Trophoblast cell (in vitro differentiated cells and primary cell): ENCODE measurements around the gene CPB2.

Source experiments
- DNase-seq, 2 donors: peaks; one replicate each; pipeline ENCODE4 v3.0.0-alpha.2; 2016
- H2AFZ ChIP-seq: 2 replicates; pipeline ENCODE4 v1.6.1; 2013; ENCODE audit warnings: low read length, moderate library complexity, mild to moderate bottlenecking; ENCODE audit not compliant: insufficient read depth, poor library complexity
- H2AK5ac ChIP-seq: 2 replicates; pipeline ENCODE4 v1.6.1; 2013; ENCODE audit warnings: mild to moderate bottlenecking, low read length
- H2BK120ac ChIP-seq: 2 replicates; pipeline ENCODE4 v1.6.1; 2013; ENCODE audit warnings: low read length, mild to moderate bottlenecking, moderate library complexity; ENCODE audit not compliant: insufficient read depth, poor library complexity
- H2BK12ac ChIP-seq: 2 replicates; pipeline ENCODE4 v1.6.1; 2013; ENCODE audit warnings: mild to moderate bottlenecking, low read length, moderate library complexity
- H2BK5ac ChIP-seq: 2 replicates; pipeline ENCODE4 v1.6.1; 2013; ENCODE audit warnings: low read length, low read depth, moderate library complexity, mild to moderate bottlenecking; ENCODE audit not compliant: poor library complexity
- H3K14ac ChIP-seq: 2 replicates; pipeline ENCODE4 v1.6.1; 2013; ENCODE audit warnings: mild to moderate bottlenecking, low read length
- H3K18ac ChIP-seq: 2 replicates; pipeline ENCODE4 v1.6.1; 2013; ENCODE audit warnings: mild to moderate bottlenecking, low read length
- H3K23ac ChIP-seq: 2 replicates; pipeline ENCODE4 v1.6.1; 2013; ENCODE audit warnings: low read length
- H3K27ac ChIP-seq: 2 replicates; pipeline ENCODE4 v1.5.1; 2013; ENCODE audit warnings: low read depth, mild to moderate bottlenecking, inconsistent platforms, low read length, moderate library complexity
- H3K27me3 ChIP-seq: 2 replicates; pipeline ENCODE4 v1.6.1; 2013; ENCODE audit warnings: inconsistent platforms, mild to moderate bottlenecking, low read length, moderate library complexity; ENCODE audit not compliant: insufficient read depth
- H3K36me3 ChIP-seq, 2 experiments: 1 replicate in 1 of 2; 2 replicates in 1 of 2; pipeline ENCODE4 v1.6.1; 2013; ENCODE audit warnings: low read length in 2 of 2, mild to moderate bottlenecking in 2 of 2, moderate library complexity in 1 of 2; ENCODE audit not compliant: insufficient read depth in 2 of 2, control insufficient read depth in 1 of 2
- H3K4ac ChIP-seq: 2 replicates; pipeline ENCODE4 v1.6.1; 2013; ENCODE audit warnings: low read depth, mild to moderate bottlenecking, low read length, moderate library complexity
- H3K4me1 ChIP-seq, 2 experiments: 1 replicate in 1 of 2; 2 replicates in 1 of 2; pipeline ENCODE4 v1.6.1; 2013; ENCODE audit warnings: low read length in 2 of 2, mild to moderate bottlenecking in 2 of 2, moderate library complexity in 1 of 2; ENCODE audit not compliant: insufficient read depth in 2 of 2, control insufficient read depth in 1 of 2
- H3K4me2 ChIP-seq: 2 replicates; pipeline ENCODE4 v1.6.1; 2013; ENCODE audit warnings: inconsistent platforms, mild to moderate bottlenecking, low read length, moderate library complexity
- H3K4me3 ChIP-seq: 2 replicates; pipeline ENCODE4 v1.5.1; 2013; ENCODE audit warnings: mild to moderate bottlenecking, low read depth, low read length, inconsistent platforms
- H3K79me1 ChIP-seq: one replicate; pipeline ENCODE4 v1.6.1; 2013; ENCODE audit warnings: low read length
- H3K79me2 ChIP-seq: 2 replicates; pipeline ENCODE4 v1.6.1; 2013; ENCODE audit warnings: low read length, mild to moderate bottlenecking; ENCODE audit not compliant: control insufficient read depth, insufficient read depth, poor library complexity
- H3K9ac ChIP-seq: 2 replicates; pipeline ENCODE4 v1.6.1; 2013; ENCODE audit warnings: mild to moderate bottlenecking, low read length
- H3K9me3 ChIP-seq: 2 replicates; pipeline ENCODE4 v1.6.1; 2013; ENCODE audit warnings: low read depth, mild to moderate bottlenecking, control low read depth, inconsistent platforms, low read length; ENCODE audit not compliant: insufficient read depth
- H4K12ac ChIP-seq: 2 replicates; pipeline ENCODE4 v1.6.1; 2013; ENCODE audit warnings: low read depth, mild to moderate bottlenecking, low read length, moderate library complexity
- H4K8ac ChIP-seq: 2 replicates; pipeline ENCODE4 v1.6.1; 2013; ENCODE audit warnings: low read depth, mild to moderate bottlenecking, low read length, moderate library complexity
- H4K91ac ChIP-seq: one replicate; pipeline ENCODE4 v1.6.1; 2013; ENCODE audit warnings: low read depth, mild to moderate bottlenecking, low read length, moderate library complexity
- WGBS: extraction: QIAGEN DNeasy Blood & Tissue Kit; methylation state at CpG from one replicate; pipeline ENCODE4 v1.1.7; 2013; ENCODE audit warnings: missing lambda C conversion rate; ENCODE audit not compliant: insufficient read length, insufficient coverage; ENCODE audit errors: extremely low coverage; 5-methylcytosine and 5-hydroxymethylcytosine counted together

The CPB2 gene

GRCh38 chr13:46008631-46009030 is 96.2 kb downstream of the CPB2 start:
- H3K18ac ChIP-seq = no peak overlapping the region
- no peaks in the 10 kb centered on the region for H3K27me3 ChIP-seq

GRCh38 chr13:46006688-46007452 is 98.0 kb downstream of the CPB2 start:
- H2BK12ac ChIP-seq = no peak overlapping the region
- H2BK120ac ChIP-seq = no peak overlapping the region
- peaks cover 2 to 7% of the 10 kb centered on the region in 2 experiments for H3K36me3 ChIP-seq
- no peak overlapping the region for H4K12ac ChIP-seq
- no peak overlapping the region for H3K4me3 ChIP-seq
- H4K91ac ChIP-seq = no peak overlapping the region
- H3K27me3 ChIP-seq = no peaks in the 10 kb centered on the region
- no peaks in the 10 kb centered on the region for H3K79me2 ChIP-seq
- H3K14ac ChIP-seq = no peak overlapping the region
- H3K4ac ChIP-seq = no peak overlapping the region
- no peak overlapping the region for H3K4me2 ChIP-seq
- H3K4me1 ChIP-seq = no peaks in the 10 kb centered on the region
- H2AK5ac ChIP-seq = no peak overlapping the region
- H4K8ac ChIP-seq = no peak overlapping the region
- no peak overlapping the region for H3K23ac ChIP-seq
- H3K79me1 ChIP-seq = no peaks in the 10 kb centered on the region
- no peak overlapping the region for H3K27ac ChIP-seq
- no CpG with 5 or more reads among the region's 6 CpGs for WGBS
- no peaks in the 10 kb centered on the region for H3K9me3 ChIP-seq
- H3K18ac ChIP-seq = no peak overlapping the region
- H2AFZ ChIP-seq = no peak overlapping the region
- DNase-seq = no peak
- no peak overlapping the region for H2BK5ac ChIP-seq
- H3K9ac ChIP-seq = no peak overlapping the region

More at GRCh38 chr13:46008631-46009030, 96.2 kb downstream of the CPB2 start:
- Histone ChIP-seq H2BK5ac (no peak overlapping the region), H4K91ac (no peak overlapping the region), H3K9ac (no peak overlapping the region), H2BK12ac (no peak overlapping the region), H3K9me3 (no peaks in the 10 kb centered on the region), H3K23ac (no peak overlapping the region), H3K79me2 (no peaks in the 10 kb centered on the region), H3K36me3 (peaks cover 2 to 7% of the 10 kb centered on the region in 2 experiments), H3K4me3 (no peak overlapping the region), H2AFZ (no peak overlapping the region), H4K12ac (no peak overlapping the region), H2AK5ac (no peak overlapping the region), H2BK120ac (no peak overlapping the region), H3K14ac (no peak overlapping the region), H3K4ac (no peak overlapping the region), H3K4me1 (no peaks in the 10 kb centered on the region), H3K4me2 (no peak overlapping the region), H3K79me1 (no peaks in the 10 kb centered on the region), H3K27ac (no peak overlapping the region), H4K8ac (no peak overlapping the region)
- WGBS = no CpG with 5 or more reads among the region's 2 CpGs
- DNase-seq = no peak

GRCh38 chr13:46004491-46004890 is 100.3 kb downstream of the CPB2 start:
- H3K14ac ChIP-seq = no peak overlapping the region
- no CpG with 5 or more reads among the region's 1 CpG for WGBS

More at GRCh38 chr13:46004491-46004890, 100.3 kb downstream of the CPB2 start:
- Histone ChIP-seq H2BK5ac (no peak overlapping the region), H3K23ac (no peak overlapping the region), H3K79me1 (no peaks in the 10 kb centered on the region), H4K91ac (no peak overlapping the region), H3K9ac (no peak overlapping the region), H3K4ac (no peak overlapping the region), H3K4me2 (no peak overlapping the region), H3K4me1 (no peaks in the 10 kb centered on the region), H3K27me3 (no peaks in the 10 kb centered on the region), H3K9me3 (no peaks in the 10 kb centered on the region), H3K27ac (no peak overlapping the region), H3K79me2 (no peaks in the 10 kb centered on the region), H2BK120ac (no peak overlapping the region), H4K12ac (no peak overlapping the region), H3K4me3 (no peak overlapping the region), H3K18ac (no peak overlapping the region), H2AFZ (no peak overlapping the region), H2BK12ac (no peak overlapping the region), H4K8ac (no peak overlapping the region), H2AK5ac (no peak overlapping the region), H3K36me3 (peaks cover 4 to 10% of the 10 kb centered on the region in 2 experiments)
- no peak for DNase-seq
